HG02970 (cell line): ENCODE measurements around the gene FAM168B.

Experiments
- ATAC-seq: cut with Tn5 transposase; IDR thresholded peaks from one replicate; pipeline ENCODE4 v1.9.1; 2021; ENCODE audit warnings: mild to moderate bottlenecking, moderate library complexity, moderate number of reproducible peaks; ENCODE audit not compliant: unreplicated experiment, low FRiP score

Gene FAM168B

DNA sequence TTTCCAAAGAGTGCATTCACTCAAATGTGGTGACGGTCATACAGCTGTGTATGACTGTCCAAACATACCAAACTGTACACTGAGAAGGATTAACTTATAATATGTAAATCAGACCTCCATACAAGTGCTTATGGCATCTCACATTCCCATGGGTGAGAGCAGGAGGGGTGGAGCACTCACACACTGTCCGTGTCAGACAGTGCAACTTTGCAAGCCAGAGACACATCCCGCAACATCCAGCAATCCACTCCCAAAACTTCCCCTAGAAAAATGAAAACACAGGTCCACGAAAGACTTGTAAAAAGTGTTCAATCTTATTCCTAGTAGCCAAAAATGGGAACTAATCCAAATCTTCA is 36.4 kb downstream of the FAM168B start:
- no peak for ATAC-seq

DNA sequence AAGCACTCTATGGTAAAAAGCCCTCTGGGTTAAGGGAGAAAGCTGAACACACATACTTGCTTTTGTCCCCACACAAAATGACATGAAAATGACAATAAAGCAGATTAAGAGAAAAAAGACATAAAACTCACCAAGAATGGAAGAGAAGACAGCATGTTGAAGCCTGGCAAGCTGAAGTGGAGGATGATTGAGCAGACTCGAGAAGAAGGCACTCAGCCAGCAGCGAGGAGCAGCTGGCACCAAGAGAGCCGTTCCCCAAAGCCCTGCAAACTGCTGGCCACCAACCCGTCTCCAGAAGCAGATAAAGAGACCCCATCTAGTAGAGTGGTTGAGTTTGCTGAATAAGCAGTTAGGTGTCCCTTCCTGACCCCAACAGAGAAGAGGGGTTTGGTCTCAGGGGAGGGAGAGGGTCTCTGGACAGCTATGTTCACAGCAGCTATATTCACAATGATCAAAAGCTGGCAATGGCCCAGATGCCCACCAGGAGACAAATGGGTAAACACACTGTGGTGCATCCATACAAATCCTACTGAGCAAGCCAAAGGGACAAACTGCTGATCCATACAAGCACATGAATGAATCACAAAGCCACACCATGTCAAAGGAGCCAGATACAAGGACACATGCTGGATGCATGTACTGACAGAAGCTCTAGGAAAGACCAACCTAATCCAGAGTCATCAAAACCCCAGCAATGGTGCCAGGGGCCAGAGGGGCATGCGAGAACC is 36.9 kb downstream of the FAM168B start:
- no peak for ATAC-seq

DNA sequence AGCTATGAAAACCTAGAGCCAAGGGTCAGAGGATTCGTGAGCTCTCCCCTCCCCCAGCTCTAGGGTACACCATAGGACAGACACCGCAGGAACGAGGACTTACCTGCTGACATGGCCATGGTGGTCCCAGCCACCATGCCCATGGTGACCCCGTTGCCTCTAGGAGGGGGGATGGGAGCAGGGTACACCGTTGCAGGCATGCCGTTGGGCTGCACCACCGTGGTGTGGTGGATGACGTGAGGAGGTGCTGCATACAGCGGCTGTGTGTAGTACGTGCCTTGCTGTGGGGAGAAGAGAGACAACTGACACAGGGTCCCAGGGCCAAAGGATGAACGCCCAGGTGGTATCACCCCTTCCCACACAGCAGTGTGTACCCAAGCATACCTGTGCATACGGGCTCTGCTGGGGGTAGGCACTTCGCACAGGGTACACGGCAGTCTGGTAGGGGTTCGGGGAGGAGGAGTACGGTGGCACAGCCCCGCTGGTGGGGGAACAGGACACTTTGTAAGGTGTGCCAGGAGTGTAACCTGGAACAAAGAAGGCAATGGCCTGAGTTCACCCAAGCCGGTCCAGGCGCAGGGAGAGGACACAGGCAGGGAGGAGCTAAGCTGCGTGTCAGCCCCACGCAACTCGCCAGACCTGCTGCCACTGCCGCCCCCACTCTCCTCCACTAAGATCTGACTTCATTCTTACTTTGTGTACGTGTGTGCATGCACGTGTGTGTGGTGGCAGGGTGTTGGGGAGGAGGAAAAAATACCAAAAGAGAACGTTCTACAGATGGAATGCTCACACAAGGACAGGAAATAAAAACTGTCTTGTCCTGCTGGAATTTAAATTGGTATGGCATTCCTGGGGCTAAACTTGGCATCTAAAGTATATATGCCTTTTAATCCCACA is 37.8 kb downstream of the FAM168B start:
- no peak for ATAC-seq

DNA sequence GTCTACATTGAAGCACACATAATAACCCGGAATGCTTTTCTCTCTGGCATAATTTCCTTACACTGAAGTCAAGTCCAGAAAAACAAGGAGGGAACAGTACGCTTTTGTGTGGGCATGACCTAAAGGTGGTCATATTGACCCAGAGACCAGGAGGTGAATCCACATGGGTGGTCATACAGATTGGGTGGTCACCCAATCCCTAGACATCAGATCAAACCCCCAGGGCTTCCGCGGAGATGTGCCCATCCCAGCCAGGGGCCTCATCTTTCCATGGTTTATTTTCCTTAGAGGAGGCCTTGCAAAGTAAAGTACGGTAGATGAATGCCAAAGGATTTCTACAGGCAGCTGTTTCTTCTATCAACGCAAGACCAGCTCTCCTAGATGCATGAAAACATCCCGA is 38.8 kb downstream of the FAM168B start:
- ATAC-seq, result no peak

DNA sequence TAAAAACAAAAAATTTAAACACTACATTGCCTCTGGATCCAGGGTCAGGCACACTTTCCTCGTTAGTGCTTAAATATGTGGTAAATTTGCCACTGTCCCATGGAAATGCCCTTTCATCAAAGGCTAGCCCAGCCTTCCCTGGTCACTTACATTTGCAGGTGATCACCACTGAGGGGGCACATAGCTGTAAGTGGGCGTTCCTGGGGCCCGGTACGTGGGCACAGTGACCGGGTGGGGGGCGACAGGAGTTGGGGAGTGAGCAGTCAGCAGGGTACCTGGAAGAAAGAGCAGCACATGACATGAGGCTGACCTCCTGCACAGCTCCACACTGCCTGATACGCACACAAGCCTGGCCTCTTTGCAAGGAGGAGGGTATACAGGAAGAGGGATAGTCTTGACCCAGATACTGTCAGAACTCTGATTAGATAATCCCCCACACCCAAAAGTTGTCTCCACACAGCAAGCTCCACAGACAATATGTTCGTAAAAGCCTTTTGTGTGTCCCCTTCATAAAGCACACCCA is 40.5 kb downstream of the FAM168B start:
- no peak for ATAC-seq

DNA sequence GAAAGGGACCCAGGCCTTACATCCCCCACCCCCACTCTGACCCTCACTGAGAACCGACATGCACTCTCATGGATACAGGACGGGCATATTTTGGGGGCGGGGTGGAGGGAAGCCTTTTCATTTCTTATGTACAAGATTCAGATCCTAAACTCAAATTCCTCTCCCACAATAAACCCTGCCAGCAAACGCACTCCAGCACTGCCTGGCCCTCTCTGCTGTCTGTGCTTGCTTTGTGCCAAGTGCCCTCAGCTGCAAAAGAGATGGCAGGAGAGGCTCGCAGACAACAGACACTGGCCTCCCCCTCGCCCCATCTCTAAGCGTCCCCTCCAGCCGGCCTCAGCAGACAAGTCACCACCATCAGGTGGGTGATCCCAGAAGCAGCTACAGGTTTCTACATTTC is 42.4 kb downstream of the FAM168B start:
- no peak for ATAC-seq

DNA sequence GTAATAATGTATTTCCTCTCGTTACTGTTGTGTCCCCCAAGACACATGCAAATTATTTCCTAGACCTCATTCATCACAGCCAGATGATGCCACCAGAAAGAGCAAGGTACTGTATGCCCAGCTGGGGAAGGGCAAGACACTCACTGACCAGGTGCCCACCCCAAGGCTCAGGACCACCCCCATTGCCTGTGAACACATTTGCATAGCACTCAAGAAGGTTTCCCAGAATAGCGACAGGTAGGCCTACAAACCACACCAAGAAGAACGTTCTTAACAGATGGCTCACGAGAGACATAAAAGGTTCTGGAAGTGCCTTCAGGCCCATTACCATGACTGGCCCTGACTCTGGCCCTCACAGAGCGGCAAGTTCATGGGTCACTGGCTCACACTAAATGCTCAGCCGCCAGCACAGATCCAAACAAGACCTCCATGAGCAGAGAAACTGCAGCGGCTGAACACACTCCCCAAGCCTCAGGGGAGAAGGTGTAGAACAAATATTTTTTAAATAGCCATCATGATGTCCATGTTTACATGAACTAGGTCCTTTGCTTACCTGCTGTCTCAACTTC is 44.0 kb downstream of the FAM168B start:
- no peak for ATAC-seq

DNA sequence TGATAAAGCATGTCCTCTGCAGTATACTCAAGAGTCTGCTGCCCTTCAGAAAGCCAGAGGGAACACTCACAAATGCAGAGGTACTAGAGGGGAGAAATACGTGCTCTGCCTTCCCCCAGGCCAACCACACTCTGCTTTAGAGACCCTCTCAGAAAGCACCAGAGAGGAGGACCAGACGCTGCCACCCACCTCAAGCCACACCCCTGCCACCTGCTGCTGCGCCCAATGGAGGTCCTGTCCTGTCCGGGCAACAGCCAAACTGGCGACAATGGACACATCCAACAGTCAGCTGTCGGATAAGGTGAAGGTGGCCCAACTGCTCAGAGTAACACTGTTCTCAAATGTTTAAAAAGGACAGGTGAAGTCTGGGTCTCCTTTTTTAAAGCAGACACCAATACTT is 44.6 kb downstream of the FAM168B start:
- ATAC-seq, result no peak

DNA sequence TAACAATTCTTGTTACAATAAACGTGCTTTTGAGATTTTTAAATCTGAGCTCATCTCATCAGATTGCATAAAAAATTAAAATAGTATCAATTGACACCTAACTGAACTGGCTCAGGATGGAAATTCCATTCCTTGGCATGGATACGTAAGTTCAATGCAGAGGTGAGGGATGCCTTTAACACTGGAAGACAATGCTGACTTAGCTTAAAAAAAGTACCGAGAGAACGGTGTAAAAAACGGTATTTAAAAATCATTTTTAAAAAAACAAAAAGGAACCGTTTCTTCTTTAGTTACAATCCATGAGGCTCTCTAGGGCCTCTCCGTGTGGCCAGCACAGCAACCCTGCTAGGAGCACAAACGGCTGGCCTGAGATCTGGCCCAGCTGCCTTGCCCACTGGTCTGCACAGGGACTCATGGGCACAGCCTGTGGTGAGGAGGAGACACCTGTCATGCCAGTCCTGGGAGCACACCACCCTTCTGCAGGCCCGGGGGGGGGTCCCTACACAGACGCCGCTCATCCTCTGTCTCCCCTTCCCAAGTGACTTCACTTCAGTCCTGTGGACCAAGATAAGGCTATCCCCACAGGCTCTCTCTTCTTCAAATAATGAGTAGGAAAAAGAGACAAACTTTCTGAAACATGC is 45.2 kb downstream of the FAM168B start:
- ATAC-seq, result no peak

DNA sequence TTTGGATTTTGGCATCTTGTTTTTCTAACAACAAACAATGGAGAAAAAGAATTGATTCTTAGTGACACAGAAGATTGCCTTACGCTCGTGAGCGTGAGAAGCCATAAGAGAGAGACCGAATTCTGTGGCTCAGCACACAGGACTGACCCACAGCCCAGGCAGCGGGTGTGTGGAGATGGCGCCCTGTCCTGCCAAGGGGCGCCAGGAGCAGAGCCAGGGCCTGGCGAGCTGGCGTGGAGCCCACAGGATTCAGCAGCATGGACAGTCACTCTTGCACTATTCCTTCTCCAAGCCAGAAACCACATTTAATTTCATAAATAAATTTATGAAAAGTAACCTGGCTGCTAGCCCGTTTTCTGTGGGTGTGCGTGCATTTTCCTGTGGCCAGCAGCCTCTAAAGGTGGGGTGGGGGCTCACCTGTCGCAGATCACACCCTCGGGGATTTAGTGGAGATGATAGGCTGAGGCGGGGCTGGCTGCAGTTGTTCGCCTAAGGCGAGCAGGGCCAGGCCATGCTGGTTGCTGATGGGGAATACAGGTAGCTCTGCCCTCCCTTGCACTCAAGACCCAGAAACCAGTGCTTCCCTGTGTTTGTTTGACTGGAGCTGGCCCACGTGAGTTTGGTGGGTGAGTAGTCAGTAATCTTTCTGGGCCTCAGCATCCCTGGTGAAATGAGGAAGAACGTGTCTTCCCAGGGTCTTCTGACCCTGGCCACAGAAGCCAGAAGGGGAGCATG is 46.2 kb downstream of the FAM168B start:
- ATAC-seq, result no peak

DNA sequence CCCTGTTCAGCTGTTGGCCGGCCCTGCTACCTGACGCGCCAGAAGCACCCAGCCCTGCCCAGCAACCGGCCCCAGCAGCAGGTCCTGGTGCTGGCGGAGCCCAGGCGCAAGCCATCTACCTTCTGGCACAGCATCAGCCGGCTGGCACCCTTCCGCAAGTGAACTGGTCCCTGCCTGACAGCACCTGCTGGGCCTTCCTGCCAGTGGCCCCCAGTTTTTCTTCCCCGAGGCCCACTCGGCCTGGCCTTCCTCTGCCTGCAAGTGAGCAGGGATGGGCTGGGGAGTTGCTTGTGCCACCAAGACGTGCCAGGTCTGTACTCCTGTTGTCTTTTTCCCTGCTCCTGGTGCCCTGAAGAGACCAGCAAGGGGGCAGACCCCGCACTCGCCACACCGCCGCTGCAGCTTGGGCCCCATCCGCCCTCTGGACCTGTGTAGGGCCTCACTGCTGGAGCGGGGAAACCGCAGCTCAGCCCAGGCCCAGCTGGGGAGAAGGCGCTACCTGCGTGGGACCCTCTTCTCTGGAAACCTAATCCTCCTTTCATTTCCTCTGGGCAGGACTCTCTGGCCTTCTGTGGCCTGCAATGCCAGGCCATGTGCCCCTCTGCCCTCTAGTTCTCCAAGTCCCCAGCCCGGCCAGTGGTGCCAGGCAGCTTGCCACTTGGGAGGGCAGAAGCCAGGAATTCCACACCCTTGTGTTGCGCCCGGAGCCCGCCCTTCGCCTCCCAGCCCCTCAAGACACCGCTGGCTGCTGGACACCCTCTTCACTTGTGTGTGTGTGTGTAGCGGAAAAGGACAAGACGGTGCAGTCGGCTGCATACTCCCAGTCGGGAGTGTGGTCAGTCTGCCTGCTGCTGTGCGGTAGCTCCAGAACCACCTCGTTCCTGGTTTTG is 47.0 kb downstream of the FAM168B start:
- ATAC-seq, result no peak

DNA sequence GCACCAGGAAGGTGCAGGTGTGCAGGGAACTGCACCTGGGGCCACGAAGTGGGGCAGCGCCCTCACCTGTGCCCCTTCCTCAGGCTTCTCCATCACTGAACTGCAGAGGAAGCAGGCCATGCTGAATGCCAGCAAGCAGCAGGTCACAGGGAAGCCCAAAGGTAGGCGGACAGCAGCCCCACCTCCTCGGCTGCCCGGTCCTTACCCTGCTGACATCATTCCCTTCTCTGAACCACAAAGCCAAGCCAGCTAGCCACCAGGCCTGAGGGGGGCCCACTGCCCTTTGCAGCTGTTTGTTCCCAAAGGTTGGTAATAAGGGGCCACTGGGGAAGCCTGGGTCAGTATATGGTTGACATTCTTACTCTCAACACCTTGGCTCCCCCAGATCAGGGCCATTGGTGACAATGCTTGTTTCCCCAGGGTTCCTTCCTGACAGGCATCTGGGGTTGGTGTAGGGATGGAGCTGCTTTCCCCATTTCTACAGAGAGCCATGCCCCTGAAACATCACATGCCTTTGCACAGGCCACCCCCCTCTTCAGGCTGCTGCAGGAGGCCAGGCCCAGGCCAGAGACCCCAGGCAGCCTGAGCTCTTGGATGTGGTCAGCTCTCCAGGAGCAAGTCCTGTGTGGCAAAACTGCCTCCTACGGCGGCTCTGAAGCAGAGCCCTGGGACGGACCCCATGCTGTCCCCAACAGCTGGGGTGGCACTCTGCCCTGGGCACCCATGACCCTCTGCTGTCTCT is 47.8 kb downstream of the FAM168B start:
- ATAC-seq, result no peak

DNA sequence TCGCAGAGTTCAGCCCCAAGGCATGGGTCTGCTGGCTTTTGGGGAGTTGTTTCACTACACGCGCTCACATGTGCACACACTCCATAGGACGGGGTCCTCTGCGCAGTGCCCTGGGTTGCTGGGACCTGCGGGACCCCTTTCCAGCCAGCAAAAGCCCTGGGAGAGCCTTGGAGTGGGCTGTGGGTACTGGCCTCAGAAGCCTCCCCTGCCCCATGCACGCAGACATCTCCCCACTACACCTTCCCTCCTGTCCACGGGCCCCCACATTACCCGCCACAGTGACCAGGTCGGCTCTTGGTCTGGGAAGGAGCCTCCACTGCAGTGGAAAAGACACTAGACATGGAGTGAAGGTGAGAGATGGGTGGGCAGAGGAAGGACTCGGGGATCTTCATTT is 48.5 kb downstream of the FAM168B start:
- no peak for ATAC-seq

DNA sequence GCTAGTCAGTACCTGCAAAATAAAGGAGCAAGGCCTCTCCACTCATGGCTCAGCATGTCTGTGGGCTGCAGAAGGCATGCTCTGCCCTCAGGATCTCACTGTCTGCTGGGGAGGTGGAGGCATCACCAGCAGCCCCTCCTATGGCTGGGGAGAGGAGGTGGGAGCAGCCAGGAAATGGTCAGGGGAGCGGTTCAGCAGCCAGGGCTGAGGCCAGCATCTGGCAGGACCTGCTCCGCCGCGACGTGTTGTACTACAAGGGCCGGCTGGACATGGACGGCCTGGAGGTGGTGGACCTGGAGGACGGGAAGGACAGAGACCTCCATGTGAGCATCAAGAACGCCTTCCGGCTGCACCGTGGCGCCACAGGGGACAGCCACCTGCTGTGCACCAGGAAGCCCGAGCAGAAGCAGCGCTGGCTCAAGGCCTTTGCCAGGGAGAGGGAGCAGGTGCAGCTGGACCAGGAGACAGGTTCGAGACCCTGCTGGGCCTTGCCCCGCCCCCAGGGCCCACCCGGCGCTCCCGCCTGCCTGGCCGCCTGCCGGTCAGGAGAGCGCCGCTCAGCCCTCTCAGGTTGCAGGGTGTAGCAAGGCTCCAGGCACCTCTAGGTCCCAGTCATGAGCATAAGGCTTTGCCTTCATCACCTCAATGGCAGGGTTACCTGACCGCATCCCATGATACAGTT is 49.0 kb downstream of the FAM168B start:
- no peak for ATAC-seq

DNA sequence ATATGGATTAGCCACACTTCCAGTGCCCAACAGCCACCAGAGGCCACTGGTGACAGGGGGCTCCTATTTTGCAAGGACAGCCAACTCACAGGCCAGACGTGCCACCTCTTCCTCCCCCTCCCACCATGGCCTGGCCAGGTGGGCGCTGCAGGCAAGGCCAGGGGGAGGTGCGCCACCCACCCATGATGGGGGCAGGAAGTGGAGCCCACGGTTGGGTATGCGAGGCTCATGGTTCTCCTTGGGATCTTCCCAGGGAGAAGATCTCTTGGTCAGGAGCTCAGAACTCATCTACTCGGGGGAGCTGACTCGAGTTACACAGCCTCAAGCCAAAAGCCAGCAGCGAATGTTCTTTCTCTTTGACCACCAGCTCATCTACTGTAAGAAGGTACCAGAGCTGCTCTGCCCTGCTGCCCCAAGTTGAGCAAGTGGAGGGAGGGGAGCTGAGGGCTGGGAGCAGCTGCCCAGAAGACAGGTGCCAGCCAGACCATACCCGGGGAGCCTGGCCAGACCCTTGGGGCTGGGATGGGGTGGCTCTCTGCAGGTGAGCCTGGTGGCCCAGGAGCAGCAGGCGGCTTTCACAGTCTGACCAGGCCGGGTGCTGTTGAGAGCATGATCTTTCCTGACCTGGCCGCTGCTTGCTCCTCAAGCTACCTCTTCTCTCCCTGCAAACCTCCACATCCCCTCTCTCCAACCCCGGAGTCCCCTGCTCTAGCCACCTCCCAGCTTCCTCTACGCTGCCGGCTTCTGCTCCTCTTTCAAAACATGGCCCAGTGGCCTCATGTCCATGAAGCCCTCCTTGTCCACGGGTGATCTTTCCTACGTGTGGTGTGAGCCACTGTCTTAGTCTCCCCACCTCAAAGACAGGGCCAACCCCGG is 49.8 kb downstream of the FAM168B start:
- no peak for ATAC-seq

DNA sequence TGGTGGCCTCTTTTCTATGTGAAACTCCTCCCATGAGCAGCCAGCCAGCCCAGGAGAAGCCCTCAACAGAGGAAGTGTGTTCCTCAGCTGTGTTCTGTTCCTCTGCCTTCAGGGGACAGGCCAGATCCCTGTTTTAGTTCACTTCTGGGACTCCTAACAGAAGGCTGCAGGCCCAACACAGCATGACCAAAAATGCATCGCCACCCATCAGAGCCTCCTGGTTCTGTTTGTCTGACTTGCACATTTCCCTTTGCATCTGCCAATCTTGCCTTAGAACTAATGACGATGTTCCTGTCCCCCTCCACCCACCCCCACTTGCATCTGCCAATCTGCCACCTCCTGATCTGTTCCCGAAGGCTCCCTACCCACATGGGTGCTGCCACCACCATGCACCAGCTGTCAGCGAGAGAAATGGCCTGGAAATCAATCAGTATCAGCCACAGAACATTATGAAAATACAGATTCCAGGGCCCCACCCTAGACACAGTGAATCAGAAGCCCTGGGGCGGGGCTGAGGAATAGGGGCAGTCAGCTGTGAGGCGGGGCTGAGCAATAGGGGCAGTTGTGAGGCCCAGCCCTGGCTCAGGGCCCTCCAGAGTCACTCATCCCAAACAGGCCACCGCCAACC is 51.0 kb downstream of the FAM168B start:
- ATAC-seq, result no peak
